HG02870 (cell line): ENCODE measurements around the gene NXNL1.

Experiments
- ATAC-seq: cut with Tn5 transposase; IDR thresholded peaks from one replicate; pipeline ENCODE4 v1.9.1; 2021; ENCODE audit warnings: mild to moderate bottlenecking, moderate library complexity; ENCODE audit not compliant: unreplicated experiment

NXNL1 gene

GRCh38 chr19:17423429-17424208 lies 37.1 kb downstream of the NXNL1 start:
- no peak for ATAC-seq

DNA sequence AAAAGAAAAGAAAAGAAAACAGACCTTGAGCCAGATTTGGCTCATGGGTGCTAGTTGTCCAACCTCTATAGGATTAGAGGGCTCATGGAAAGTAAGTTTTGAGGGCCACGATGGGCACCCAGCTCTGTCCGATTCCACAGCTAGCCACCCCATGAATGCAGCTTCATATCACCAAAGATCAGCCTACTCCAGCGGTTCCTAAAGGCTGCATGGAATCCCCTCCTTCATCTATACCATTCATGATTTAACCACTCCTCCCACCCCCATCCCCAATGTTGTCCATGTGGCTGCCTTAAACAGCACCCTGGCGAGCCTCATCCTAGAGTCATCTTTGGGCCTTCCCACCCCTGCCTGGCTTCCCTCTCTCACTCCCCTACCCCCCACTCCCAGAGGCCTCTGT lies 38.8 kb downstream of the NXNL1 start:
- ATAC-seq = no peak

DNA sequence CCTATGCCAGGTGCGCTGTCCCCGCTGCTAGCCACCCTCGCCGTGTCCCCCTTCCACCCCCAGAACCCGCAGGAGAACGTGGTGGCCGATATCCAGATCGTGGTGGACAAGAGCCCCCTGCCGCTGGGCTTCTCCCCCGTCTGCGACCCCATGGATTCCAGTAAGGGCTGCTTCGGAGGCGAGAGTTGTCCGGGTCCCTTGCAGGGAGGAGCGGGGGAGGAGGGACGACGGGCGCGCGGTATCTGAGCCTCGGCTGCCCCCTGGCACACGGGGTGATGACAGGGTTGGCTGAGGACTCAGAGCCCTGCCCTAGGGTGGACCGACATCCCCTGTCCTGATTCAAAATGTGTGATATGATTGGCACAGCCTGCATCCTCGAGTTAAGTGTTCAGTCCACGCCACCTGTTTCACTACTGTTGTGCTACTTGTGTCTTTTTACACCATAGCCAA lies 40.2 kb downstream of the NXNL1 start:
- ATAC-seq = no peak

DNA sequence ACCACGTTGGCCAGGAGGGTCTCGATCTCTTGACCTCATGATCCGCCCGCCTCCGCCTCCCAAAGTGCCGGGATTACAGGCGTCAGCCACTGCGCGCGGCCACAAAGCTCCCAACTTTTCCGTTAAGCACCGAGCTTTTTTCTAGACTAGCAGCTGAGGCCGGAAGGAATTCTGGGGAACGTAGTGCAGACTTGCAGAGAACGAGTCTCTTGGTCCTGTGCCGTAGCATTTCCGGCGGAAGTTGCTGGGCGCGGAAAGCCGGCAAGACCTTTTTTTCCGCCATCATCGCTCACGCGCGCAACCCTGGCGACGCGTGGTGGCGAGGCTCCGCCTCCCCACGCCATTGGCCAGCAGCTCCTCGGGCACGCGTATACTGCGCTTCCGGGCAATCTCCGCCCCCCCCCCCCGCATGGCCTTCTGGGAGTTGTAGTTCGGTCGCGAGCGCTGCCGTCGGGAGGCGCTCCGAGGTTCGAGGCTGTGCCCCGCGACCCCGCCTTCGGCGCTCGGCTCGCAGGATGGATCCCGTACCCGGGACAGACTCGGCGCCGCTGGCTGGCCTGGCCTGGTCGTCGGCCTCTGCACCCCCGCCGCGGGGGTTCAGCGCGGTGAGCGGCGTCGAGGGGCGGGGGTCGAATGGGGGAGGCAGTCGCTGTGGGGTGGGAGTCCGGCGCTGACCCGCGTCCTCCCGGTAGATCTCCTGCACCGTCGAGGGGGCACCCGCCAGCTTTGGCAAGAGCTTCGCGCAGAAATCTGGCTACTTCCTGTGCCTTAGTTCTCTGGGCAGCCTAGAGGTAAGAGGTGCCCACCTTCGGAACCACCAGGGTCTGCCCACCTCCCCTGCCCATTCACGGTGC lies 40.9 kb downstream of the NXNL1 start, which contains the start of gene MVB12A:
Gene MVB12A (plus strand): TSS at position 427 of the 854 bp plus-strand sequence. CDS start 89 bp downstream, at position 516.
- ATAC-seq = peak; percentile 88

GRCh38 chr19:17419154-17419620 lies 41.5 kb downstream of the NXNL1 start:
- ATAC-seq = no peak

- no peak for ATAC-seq
These were observed 42.0 kb downstream of the NXNL1 start for GRCh38 chr19:17418710-17419109.

- no peak for ATAC-seq
These were observed 45.6 kb downstream of the NXNL1 start for GRCh38 chr19:17415121-17415520.

GRCh38 chr19:17414097-17414496 lies 46.6 kb downstream of the NXNL1 start:
- ATAC-seq = no peak

GRCh38 chr19:17411801-17412200 lies 48.9 kb downstream of the NXNL1 start:
- no peak for ATAC-seq

- no peak for ATAC-seq
These were observed 50.7 kb downstream of the NXNL1 start for GRCh38 chr19:17409990-17410389.

DNA sequence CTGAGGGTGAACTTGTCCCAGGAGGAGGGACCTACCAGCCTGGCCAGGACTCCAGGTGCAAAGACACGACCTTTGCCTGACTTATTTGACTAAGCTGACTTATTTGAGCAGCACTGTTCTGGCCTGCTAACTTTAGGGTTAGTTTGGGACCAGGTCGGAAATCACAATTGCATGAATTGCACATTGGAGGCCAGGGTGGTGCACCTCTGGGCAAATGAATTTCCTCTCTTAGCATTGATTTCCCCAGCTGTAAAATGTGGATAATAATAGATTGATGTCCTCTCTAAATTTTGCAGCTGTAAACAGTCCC lies 53.9 kb downstream of the NXNL1 start:
- ATAC-seq = no peak

DNA sequence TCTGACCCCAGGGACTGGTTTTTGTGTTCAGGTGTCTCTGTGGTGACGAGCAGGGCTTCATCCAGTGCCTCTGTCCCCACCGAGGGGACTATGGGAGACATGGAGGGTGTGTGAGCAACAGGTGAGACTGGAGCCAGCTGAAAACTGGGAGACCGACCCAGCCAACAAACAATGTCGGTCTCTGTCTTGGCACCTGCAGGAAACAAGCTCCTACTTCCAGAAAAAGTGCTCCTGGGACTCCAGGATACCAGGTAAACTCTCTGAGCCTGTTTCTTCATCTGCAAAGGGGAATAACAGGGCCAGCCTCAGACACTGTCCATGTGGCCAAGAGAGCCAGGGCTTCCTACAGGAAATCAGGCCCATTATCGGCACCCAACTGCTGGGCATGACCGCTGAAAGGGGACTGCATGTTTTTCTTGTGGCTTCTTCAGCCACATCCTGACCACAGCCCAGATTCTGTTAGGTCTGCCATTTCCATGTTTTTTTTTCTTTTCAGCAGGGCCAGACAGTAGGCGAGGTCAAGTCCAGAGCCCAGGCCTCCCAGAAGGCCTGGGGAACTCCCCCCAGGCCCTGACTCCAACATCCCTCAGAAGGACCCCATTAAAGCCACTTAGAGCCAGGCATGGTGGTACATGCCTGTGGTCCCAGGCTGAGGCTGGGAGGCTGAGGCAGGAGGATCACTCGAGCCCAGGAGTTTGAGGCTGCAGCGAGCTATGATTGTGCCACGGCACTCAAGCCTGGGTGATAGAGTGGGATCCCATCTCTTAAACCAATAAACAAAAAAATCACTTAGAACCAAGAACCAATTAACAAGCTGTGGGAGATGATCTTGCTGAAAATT lies 54.5 kb downstream of the NXNL1 start:
- no peak for ATAC-seq
